VCaP (cell line): ENCODE data around the gene STK33.

Source experiments
- H3K27ac ChIP-seq: fragments of 450-650 bp; 2 replicates; pipeline ENCODE4 v1.5.1; 2017
- TF ChIP-seq, protein P1 (sequence below): fragments of 450-650 bp; conservative IDR thresholded peaks from 2 replicates; pipeline ENCODE4 v1.5.1; 2017; ENCODE audit warnings: mild to moderate bottlenecking, moderate library complexity

The STK33 gene

DNA sequence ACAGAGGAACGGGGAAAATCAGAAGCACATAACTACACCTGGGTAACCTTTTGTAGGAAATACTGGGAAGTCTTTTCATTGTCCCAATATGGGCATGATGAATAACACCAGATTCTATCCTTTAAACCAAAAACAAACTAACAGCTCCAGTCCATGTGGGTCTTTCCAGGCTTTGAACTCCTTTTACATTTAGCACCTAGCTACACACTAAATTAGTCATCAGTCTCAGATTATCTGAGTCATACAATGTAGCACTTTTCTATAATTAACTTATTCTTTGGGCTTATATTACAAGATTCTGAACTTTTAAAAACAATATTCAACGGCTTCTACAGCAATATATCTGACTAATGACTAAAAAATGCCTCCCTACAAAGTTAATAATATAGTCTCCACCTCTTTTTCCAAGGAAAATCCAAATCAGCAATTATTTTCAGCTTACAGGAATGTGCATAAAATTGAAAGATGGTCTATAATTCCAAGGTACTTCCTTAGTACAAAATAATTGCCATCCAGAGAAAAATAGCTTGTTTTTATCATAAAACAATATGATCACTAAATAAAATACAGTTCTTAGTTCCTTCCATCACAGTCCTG, 26.3 kb downstream of the STK33 start:
- no peak overlapping the region for H3K27ac ChIP-seq
- TF ChIP-seq, protein P1, sequence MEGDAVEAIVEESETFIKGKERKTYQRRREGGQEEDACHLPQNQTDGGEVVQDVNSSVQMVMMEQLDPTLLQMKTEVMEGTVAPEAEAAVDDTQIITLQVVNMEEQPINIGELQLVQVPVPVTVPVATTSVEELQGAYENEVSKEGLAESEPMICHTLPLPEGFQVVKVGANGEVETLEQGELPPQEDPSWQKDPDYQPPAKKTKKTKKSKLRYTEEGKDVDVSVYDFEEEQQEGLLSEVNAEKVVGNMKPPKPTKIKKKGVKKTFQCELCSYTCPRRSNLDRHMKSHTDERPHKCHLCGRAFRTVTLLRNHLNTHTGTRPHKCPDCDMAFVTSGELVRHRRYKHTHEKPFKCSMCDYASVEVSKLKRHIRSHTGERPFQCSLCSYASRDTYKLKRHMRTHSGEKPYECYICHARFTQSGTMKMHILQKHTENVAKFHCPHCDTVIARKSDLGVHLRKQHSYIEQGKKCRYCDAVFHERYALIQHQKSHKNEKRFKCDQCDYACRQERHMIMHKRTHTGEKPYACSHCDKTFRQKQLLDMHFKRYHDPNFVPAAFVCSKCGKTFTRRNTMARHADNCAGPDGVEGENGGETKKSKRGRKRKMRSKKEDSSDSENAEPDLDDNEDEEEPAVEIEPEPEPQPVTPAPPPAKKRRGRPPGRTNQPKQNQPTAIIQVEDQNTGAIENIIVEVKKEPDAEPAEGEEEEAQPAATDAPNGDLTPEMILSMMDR: no peak

DNA sequence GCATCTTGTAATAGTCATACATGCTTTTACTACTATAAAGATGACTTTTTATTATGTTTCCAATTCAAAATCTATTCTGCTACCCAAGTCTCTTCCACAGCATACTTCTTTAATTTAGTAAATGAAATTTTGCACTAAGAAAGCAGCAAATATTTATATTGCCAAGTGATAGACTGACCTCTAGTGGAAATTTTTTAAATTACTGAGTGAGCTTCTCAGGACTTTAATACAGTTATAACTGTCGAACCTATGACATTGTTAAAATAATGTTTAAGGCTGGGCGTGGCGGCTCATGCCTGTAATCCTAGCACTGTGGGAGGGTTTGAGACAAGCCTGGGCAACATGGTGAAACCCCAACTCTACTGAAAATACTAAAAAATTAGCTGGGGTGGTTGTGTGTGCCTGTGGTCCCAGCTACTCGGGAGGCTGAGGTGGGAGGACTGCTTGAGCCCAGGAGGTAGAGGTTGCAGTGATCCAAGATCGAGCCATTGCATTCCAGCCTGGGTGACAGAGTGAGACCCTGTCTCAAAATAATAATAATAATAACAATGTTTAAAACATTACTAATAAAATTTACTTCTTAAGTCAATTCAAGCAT, 27.3 kb downstream of the STK33 start:
- TF ChIP-seq, protein P1: peak; percentile 81
- H3K27ac ChIP-seq: no peak overlapping the region

DNA sequence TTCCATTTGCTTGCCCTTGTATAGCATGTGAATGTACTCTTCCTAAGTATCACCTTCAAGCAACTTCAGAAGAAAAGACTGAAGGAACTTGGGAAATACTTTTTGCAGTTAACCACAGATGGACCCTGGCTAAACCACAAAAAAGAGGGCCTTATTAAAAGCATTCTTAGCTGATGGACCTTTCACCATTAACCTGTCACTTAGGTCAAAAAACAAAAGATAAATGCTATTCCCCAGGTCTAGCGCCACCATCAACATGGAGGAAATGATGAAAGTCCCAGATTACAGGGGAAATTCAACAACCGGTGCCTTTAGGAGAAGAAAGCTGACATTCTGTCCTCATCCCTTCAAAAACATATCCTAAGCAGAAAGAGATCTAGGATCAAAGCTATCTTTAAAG, 29.5 kb downstream of the STK33 start:
- TF ChIP-seq, protein P1: no peak
- H3K27ac ChIP-seq: no peak overlapping the region

DNA sequence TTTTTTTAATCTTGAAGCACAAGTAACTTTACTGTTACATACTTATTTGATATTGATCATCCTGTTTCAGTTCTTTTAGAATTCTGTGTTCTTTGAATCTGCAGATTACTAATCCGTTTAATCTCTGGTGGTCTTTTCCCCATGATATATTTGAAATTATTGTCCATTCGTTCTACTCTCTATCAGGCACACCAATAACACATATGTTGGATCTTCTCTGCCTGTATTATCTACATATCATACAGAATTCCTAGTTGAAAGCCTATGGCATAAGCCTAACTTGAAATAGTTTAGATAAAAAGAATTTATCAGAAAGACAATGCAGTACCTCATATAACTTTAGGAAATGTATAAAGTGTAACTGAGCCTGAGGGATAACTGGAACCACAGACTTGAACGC, 32.6 kb downstream of the STK33 start:
- TF ChIP-seq, protein P1: no peak
- H3K27ac ChIP-seq: no peak overlapping the region

DNA sequence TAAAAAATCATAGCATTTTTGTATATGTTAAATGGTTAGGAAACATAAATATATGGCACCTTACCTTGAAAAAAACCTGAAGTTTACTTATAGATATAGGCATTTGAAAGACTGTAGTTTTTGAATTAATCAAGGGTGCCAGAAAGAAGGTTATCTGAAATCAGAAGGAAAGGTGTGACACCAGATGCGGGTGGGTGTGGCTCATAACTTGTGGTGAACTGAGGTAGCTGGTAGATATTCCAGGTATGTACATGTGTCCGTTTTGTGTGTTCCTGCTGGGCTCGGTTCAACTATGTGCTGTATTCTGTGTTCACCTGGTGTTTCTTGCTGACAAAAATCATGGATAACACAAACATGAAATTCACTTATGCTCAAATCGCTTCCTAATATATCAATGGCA, 35.6 kb downstream of the STK33 start:
- TF ChIP-seq, protein P1: no peak
- H3K27ac ChIP-seq: no peak overlapping the region

DNA sequence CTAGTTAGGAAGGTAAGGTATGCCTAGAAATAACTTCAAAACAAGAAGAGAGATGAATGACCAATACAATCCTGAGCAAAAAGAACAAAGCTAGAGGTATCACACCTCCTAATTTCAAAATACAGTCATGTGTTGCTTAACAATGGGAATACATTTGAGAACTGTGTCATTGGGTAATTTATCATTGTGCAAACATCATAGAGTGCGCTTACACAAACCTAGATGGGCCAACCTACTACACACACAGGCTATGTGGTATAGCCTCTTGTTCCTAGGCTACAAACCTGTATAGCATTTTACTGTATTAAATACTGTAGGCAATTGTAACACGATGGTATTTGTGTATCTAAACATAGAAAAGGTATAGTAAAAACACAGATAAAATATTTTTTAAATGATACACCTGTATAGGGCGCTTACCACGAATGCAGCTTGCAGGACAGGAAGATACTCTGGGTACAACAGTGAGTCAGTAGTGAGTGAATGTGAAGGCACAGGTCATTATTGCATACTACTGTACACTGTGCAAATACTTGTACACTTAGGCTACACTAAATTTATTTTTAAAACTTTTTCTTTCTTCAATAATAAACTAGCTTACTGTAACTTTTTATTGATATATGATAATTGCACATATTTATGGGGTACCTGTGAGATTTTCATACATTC, 48.2 kb downstream of the STK33 start:
- H3K27ac ChIP-seq: no peak overlapping the region
- TF ChIP-seq, protein P1: no peak

DNA sequence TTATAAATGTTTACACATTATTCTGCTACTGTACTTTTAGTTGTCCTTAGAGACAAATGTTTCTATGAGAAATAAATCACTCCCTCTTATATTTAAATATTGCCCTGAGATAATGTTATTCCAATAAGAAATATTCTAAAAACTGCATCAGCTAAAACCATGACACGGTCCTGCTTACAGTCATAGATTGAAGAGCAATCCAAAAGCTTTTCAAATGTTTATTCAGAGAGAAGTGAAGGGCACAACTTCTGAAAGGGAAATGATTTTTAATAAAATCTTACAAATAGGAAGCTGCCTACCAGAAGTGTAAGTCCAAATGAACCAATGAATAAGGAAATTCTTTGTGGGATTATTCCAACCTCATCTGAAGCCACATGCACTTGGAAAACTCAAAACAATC, 49.2 kb downstream of the STK33 start:
- no peak overlapping the region for H3K27ac ChIP-seq
- TF ChIP-seq, protein P1: no peak
